HG03565 (cell line): ENCODE measurements around the gene TRIM72.
"Not testable (repeated sequence)": the region's sequence is repeated elsewhere in the genome, so short reads cannot be mapped to it uniquely, and the experiment has no call there.

Experiments used
- ATAC-seq: cut with Tn5 transposase; IDR thresholded peaks from one replicate; pipeline ENCODE4 v1.9.1; 2021; ENCODE audit warnings: mild to moderate bottlenecking, moderate library complexity; ENCODE audit not compliant: unreplicated experiment

TRIM72 gene

GRCh38 chr16:31277659-31278260, 63.8 kb downstream of the TRIM72 start:
- ATAC-seq = no peak

- not testable (repeated sequence) for ATAC-seq
Measured at GRCh38 chr16:31278853-31279252, 64.9 kb downstream of the TRIM72 start.
